Suprapubic skin (tissue), 3 donors: Measurements from ENCODE around the gene TWSG1.

Experiments
- CTCF ChIP-seq, 2 donors: fragments of 200-600 bp in 1 of 2; fragments of 450-650 bp in 1 of 2; sonication (generic) in 1 of 2; IDR thresholded peaks; one replicate each; pipeline ENCODE4 v1.5.1; 2016 to 2019; ENCODE audit warnings: antibody characterized with exemption in 2 of 2, mild to moderate bottlenecking in 1 of 2, moderate library complexity in 1 of 2
- POLR2A ChIP-seq, 2 donors: fragments of 450-650 bp; IDR thresholded peaks; one replicate each; pipeline ENCODE4 v1.6.1; 2017; ENCODE audit warnings: antibody characterized with exemption in 2 of 2, mild to moderate bottlenecking in 2 of 2, moderate library complexity in 2 of 2

- TF ChIP-seq CTCF (IDR thresholded peaks at IDR 0.05): no peak
- TF ChIP-seq POLR2A (IDR thresholded peaks at IDR 0.05): no peak
Observed at GRCh38 chr18:9336827-9337226, 2.3 kb downstream of the TWSG1 start.
